GM19099 (cell line): Measurements from ENCODE around the gene SPDYA.

Experiments used
- POLR2A ChIP-seq: IDR thresholded peaks from 3 replicates; pipeline ENCODE4 v1.6.1; 2011; ENCODE audit warnings: low read depth; ENCODE audit not compliant: insufficient read length; ENCODE audit errors: extremely low read depth

SPDYA gene

GRCh38 chr2:28809927-28810326 is 707 bp upstream of the SPDYA start:
- no peak for TF ChIP-seq POLR2A

- no peak for TF ChIP-seq POLR2A
Measured at GRCh38 chr2:28818053-28818452, 7.4 kb downstream of the SPDYA start.

GRCh38 chr2:28821295-28821958 is 10.8 kb downstream of the SPDYA start:
- no peak for TF ChIP-seq POLR2A

DNA sequence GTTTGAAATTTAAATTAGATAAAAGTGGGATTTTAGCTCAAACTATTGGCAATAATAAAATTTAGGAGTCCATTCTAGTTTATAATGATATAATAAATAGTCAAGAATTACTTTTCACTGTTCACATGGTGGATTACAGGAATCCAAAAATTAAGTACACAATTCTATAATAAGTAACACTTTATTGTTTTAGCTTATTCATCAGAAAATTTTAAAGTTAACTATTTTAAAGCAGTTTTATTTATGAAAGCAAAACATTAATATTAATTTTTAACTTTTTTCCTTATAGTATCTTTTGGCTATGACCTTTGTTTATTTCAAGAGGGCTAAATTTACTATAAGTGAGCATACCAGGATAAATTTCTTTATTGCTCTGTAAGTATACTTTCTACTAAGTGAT is 11.4 kb downstream of the SPDYA start:
- no peak for TF ChIP-seq POLR2A

- no peak for TF ChIP-seq POLR2A
Measured at GRCh38 chr2:28824207-28824606, 13.6 kb downstream of the SPDYA start.

DNA sequence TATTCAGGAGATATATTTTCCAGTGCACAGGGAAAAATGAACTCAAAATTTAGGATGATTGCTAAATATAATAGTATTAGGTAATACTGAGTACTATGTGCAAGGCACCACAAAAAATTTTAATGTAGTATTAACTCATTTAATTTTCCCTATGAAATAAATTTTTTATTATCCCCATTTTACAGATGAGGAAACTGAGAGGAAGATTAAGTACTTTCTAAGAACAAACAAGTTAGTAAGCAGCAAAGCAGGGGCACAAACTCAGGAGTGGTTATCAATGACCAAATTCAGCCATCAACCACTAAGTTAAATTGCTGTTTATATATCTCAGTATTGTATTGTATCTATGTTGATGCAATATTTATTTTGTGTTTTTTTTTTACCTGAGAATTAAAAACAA is 14.2 kb downstream of the SPDYA start:
- TF ChIP-seq POLR2A, result no peak

DNA sequence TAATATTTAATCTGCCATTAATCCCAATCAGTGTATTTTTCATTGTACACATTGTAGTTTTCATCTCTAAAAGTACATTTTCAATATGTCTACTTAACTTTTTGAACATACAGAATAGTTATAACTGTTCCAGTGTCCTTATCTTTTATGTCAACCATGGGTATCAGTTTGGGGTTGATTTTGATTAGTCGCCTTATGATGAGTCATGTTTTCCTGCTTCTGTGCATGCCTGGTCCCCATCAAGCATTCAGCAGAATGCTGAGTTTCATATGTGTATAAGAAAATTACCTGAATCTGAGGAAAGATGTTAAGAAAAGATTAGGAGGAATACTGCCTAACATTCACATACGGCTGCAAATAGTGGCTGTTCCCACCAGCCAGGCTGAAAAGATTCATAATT is 17.7 kb downstream of the SPDYA start:
- no peak for TF ChIP-seq POLR2A

DNA sequence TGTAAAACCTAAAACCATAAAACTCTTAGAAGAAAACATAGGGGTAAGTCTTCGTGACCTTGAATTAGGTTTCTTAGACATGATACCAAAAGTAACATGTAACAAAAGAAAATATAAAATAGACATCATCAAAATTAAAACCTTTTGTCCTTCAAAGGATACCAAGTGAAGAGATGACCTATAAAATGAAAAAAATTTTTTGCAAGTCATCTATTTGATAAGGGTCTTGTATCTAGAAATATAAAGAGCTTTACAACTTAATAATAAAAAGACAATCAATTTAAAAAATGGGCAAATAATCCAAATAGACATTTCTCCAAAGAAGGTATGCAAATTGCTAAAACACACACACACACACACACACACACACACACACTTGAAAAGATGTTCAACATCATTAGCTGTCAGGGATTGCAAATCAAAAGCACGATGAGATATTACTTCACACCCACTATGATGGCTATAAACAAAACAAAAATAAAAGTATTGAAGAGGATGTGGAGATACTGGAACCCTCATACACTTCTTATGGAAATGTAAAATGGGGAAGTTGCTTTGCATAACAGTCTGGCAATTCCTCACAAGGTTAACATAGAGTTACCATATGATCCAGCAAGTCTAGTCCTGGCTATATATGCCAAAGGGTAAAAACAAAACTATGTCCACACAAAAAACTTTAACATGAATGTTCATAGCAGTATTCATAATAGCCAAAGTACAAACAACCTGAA is 23.3 kb downstream of the SPDYA start:
- no peak for TF ChIP-seq POLR2A

GRCh38 chr2:28835781-28836180 is 25.1 kb downstream of the SPDYA start:
- TF ChIP-seq POLR2A, result no peak

DNA sequence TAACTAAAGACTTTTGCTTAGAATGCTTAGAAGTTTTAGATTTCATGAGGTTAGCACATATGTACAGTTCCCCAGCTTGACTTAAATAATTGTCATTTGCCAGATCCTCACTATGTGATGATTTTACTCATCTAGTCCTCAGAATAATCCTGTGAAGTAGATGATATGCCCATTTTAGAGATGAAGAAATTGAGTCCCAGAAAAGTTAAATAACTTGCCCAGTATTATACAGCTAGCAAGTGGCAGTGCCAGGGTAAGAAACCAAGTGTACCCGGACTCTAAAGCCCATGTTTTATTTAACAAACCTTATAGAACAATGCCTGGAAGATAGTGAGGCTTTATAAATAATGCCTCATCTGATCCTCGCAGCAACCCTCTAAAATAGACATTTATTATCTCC is 28.3 kb downstream of the SPDYA start:
- TF ChIP-seq POLR2A, result no peak

GRCh38 chr2:28842042-28842441 is 31.4 kb downstream of the SPDYA start:
- no peak for TF ChIP-seq POLR2A

DNA sequence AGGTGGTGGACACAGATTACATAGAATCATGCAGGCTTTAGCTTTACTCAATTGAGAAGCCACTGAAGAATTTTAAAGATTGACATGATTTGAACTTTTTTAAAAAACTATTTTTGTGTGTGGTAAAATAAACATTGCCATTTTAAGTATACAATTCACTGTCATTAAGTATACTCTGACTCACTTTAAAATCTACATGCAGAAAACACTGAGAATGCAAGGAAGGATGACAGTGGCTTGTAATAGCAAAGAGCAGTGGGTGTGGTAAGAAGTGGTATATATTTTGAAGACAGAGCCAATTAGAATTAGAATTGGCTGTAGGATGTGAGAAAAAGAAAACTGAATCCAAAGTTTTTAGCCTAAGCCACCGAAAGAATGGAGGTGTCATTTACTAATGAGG is 44.6 kb downstream of the SPDYA start:
- no peak for TF ChIP-seq POLR2A

GRCh38 chr2:28855977-28856376 is 45.3 kb downstream of the SPDYA start:
- TF ChIP-seq POLR2A, result no peak

DNA sequence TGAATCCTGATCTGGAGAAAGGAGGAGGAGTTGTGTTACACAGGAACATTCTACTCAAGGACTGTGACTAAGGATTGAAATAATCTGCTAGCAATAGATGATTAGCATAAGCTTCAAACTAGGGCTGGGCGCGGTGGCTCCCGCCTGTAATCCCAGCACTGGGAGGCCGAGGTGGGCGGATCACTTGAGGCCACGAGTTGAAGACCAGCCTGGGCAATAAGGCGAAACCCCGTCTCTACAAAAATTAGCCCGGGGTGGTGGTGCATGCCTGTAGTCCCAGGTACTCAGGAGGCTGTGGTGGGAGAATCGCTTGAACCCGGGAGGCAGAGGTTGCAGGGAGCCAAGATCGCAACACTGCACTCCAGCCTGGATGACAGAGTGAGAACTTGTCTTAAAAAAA is 58.0 kb downstream of the SPDYA start:
- no peak for TF ChIP-seq POLR2A

DNA sequence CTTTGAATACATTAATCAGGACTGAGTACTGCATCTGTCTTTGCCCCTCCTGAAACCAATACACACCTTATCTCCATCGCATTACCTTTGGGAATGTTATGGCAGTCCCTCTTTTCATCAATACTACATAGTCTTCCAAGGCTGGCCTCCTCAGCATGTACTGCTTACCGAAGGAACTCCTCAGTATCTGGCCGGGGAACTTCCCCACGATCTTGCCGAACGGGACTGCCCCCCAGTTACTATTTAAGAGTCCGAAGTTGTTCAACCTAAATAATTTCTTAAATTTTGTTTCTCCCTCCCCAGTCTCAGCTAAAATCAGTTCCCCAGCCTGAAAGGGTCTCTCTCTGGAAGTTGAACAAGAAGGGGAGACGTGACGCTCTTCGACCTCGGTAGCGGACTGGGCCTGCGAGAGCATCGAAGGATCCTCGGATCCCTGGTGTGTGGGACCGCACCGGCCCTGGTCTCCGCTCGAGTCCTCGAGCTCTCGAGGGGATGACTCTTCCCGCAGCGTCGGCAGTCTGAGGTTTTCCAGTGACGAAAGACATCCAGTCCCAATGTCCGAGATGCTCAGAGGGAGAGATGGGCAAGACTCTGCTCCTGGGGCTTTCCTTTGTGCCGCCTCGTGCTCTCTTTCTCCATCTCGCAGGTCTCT is 59.0 kb downstream of the SPDYA start:
- TF ChIP-seq POLR2A, result no peak
